ENCODE results near the gene CATSPER3. TPM values are rescaled to one million over a fixed set of nuclear protein-coding genes. Genes with fewer than 3 reads are reported as not detected.

Gene CATSPER3
- total RNA-seq, 1 experiment from 2014 or later = 0.37 TPM

GRCh38 chr5:135052511-135053145 is 84.9 kb downstream of the CATSPER3 start:
- Mint-ChIP-seq H3K4me3 (no peak overlapping the region), H3K9me3 (no peaks in the 10 kb centered on the region), H3K36me3 (no peaks in the 10 kb centered on the region), H3K4me1 (peaks cover 10% of the 10 kb centered on the region), H3K27me3 (ENCODE audit: low read depth) (peaks cover 67% of the 10 kb centered on the region), H3K27ac (no peak overlapping the region)
- DNase-seq (ENCODE audit: low spot score) = no peak
- POLR2A ChIA-PET = interaction anchor here (1.4 kb wide), 1 partner anchor 18 kb away, joined by 4 read pairs; no protein-coding TSS in a partner anchor
- TF ChIP-seq FOXK1 (CRISPR knock-in tag; IDR thresholded peaks at IDR 0.05) (no peak), CREM (CRISPR knock-in tag; IDR thresholded peaks at IDR 0.05) (no peak), ZNF281 (CRISPR knock-in tag; IDR thresholded peaks at IDR 0.05) (no peak), ARID4B (CRISPR knock-in tag; IDR thresholded peaks at IDR 0.05; ENCODE audit: borderline replicate concordance) (no peak), GABPB1 (CRISPR knock-in tag; IDR thresholded peaks at IDR 0.05) (no peak), CREB1 (CRISPR knock-in tag; IDR thresholded peaks at IDR 0.05) (no peak), ZNF512 (CRISPR knock-in tag; IDR thresholded peaks at IDR 0.05; ENCODE audit: borderline replicate concordance) (no peak), ZNF232 (CRISPR knock-in tag; IDR thresholded peaks at IDR 0.05) (no peak)
- CTCF ChIA-PET = interaction anchor here (0.7 to 1.4 kb wide), 4 partner anchors 10 to 501 kb away, joined by 3 read pairs; no protein-coding TSS in a partner anchor
- no peak for ATAC-seq

GRCh38 chr5:135053278-135053677 is 85.6 kb downstream of the CATSPER3 start:
- DNase-seq (ENCODE audit: low spot score) = no peak
- H3K4me1 Mint-ChIP-seq = peaks cover 10% of the 10 kb centered on the region
- peaks cover 61% of the 10 kb centered on the region for H3K27me3 Mint-ChIP-seq (ENCODE audit: low read depth)
- H3K36me3 Mint-ChIP-seq = no peaks in the 10 kb centered on the region
- ChIA-PET POLR2A (interaction anchor here (1.4 kb wide), 1 partner anchor 18 kb away, joined by 4 read pairs; no protein-coding TSS in a partner anchor), CTCF (interaction anchor here (0.7 to 1.4 kb wide), 4 partner anchors 11 to 501 kb away, joined by 3 read pairs; no protein-coding TSS in a partner anchor)
- no peak overlapping the region for H3K27ac Mint-ChIP-seq
- no peak overlapping the region for H3K4me3 Mint-ChIP-seq
- ATAC-seq = no peak
- no peaks in the 10 kb centered on the region for H3K9me3 Mint-ChIP-seq
- no peak for TF ChIP-seq NR1H2 (CRISPR knock-in tag; IDR thresholded peaks at IDR 0.05)
- no peak for TF ChIP-seq TEAD1 (CRISPR knock-in tag; IDR thresholded peaks at IDR 0.05)
- no peak for TF ChIP-seq USF2 (CRISPR knock-in tag; IDR thresholded peaks at IDR 0.05)
- no peak for TF ChIP-seq ZNF423 (CRISPR knock-in tag; IDR thresholded peaks at IDR 0.05)
- TF ChIP-seq CTCF (IDR thresholded peaks at IDR 0.05) = no peak
- TF ChIP-seq PRDM15 (CRISPR knock-in tag; IDR thresholded peaks at IDR 0.05) = no peak
- no peak for TF ChIP-seq TEAD4 (CRISPR knock-in tag; IDR thresholded peaks at IDR 0.05)
- no peak for TF ChIP-seq GTF2I (CRISPR knock-in tag; conservative IDR thresholded peaks at IDR 0.05)
- no peak for TF ChIP-seq ATF3 (CRISPR knock-in tag; conservative IDR thresholded peaks at IDR 0.05)
- TF ChIP-seq OVOL2 (CRISPR knock-in tag; IDR thresholded peaks at IDR 0.05; ENCODE audit: borderline replicate concordance) = no peak
- no peak for TF ChIP-seq JAZF1 (CRISPR knock-in tag; IDR thresholded peaks at IDR 0.05)
- no peak for TF ChIP-seq FOXK1 (CRISPR knock-in tag; IDR thresholded peaks at IDR 0.05)

All from WTC11 (cell line).